COLO668 (cell line): ENCODE results near the gene PODXL2.

Source experiments
- DNase-seq: peaks from one replicate; lab custom pipeline; 2025; ENCODE audit not compliant: unreplicated experiment; lab: John Stamatoyannopoulos, UW

PODXL2 gene

GRCh38 chr3:127629467-127630403, 750 bp downstream of the PODXL2 start:
- peak; percentile 44 for DNase-seq

GRCh38 chr3:127630811-127631714, 2.1 kb downstream of the PODXL2 start:
- peak; percentile 38 for DNase-seq

DNA sequence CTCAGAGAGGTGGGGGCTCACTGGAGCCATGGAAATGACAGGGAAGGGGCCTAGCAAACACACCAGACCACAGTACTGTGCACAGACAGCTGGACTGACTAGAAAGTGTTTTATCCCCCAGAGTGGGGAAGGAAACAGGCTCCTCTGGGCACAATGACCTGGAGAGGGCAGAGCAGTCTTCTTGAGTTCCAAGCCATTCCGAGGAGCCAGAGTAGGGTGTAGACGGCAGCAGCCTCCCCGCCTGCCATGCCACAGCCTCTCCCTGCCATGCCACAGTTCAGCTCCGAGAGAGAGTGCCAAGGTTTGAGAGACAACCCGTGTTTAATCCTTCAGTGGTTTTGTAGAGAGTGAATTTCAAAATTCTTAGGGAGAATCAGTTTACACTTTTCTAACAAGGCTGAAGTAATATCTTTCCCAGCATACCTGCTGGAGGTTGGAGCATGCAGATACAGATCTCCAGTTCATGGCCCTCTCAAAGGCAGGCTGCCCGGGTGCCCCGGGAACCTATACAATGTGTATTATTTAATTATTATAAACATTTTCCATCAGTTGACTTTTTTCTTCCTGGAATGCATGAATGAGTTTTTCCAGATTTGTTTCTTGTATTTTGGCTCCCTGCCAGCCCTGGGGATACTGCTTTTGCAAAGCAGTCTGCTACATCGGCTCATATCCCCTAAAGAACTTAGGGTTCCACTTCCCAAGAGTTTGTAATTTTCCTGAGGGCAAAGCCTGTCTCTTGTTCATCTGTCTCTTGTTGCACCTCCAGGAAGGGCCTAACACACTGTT, 3.2 kb downstream of the PODXL2 start:
- DNase-seq, result no peak

- DNase-seq, result no peak
Observed at GRCh38 chr3:127634653-127635052, 5.7 kb downstream of the PODXL2 start.

- peak; percentile 1 for DNase-seq
Observed at GRCh38 chr3:127637546-127637945, 8.6 kb downstream of the PODXL2 start.

DNA sequence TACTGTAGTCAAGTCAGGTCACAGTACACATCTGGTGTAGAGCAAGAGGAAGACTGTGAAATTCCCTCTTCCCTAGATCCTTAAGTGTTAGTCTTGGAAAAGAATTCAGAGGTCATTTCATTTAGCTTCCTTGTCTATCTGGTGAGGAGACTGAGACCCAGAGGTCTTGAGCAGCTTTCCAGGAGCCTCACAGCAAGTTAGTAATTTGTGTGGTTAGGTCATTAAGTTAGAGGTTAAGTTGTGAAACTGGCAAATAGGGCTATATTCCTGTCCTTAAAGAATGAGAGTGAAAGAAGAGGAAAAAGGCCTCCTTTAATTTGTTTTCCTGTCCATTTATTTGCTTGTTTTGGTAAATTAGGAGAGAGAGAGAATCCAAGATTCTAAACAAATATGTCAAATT, 9.0 kb downstream of the PODXL2 start:
- no peak for DNase-seq

GRCh38 chr3:127639173-127640041, 10.4 kb downstream of the PODXL2 start:
- DNase-seq, result no peak

DNA sequence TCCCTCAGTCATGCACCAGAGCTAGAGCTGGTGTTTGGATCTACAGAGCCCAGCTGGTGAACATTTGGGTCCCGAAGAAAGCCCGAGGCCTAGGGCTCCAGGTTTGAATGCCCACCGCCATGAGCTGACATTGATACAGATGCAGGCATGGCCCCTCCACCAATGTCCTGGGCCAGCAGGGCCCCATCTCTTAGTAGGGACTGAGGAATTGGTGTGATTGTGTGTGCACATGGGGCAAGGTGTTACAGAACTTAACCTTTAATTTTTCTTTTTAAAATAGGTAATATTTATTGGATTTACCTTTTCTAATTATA, 11.0 kb downstream of the PODXL2 start:
- no peak for DNase-seq

DNA sequence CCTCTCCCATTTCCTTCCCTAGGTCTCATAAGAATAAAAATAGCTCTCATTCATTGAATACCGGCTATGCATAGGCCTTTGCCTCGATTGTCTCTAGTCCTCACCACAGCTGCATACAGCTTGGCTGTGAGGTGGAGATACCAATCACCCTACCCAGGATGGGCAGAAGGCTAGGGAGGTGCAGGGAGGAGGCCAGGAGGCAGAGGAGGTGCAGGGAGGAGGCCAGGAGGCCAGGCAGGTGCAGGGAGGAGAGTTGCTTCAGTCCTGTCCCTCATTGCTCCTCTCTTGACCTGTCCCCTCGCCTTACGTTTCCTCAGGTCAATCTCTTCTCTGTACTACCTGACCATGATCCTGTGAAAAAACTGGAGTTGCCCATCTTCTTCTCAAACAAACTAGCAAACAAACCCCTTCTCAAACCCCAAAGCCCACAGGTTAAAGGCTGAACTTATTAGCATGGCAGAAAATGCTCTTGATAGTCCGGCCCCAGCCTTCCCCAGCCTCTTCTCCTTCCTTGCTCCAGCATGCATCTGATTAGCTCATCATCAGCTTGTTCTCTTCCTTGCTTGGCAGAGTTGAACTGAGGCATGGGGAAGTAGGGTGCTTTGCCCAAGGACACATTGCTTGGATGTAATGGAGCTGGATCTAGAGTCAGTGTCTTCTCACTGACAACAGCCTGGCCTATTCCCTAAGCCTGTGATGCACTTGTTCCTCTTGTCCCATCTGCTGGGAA, 15.8 kb downstream of the PODXL2 start:
- no peak for DNase-seq

- no peak for DNase-seq
Observed at GRCh38 chr3:127645371-127646015, 16.5 kb downstream of the PODXL2 start.

DNA sequence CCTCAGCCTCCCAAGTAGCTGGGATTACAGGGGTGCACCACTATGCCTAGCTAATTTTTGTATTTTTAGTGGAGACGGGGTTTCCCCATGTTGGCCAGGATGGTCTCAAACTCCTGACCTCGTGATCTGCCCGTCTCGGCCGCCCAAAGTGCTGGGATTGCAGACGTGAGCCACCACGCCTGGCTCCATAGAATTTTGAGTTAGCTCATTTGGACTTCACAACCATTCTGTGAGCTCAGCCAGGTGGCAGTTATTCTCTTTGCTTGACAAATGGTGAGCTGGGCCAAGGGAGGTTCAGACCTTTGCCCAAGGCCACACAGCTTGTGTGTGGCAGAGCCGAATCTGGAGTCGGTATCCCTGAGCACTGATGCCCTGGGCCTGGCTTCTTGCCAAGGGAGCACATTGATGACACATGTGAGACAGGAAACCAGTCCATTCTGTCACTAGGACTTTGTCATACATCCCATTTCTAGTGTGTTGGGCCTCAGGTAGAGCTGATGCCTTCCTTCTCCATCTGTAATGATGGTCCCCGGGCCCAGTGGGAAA, 17.6 kb downstream of the PODXL2 start:
- DNase-seq, result peak; percentile 10

DNA sequence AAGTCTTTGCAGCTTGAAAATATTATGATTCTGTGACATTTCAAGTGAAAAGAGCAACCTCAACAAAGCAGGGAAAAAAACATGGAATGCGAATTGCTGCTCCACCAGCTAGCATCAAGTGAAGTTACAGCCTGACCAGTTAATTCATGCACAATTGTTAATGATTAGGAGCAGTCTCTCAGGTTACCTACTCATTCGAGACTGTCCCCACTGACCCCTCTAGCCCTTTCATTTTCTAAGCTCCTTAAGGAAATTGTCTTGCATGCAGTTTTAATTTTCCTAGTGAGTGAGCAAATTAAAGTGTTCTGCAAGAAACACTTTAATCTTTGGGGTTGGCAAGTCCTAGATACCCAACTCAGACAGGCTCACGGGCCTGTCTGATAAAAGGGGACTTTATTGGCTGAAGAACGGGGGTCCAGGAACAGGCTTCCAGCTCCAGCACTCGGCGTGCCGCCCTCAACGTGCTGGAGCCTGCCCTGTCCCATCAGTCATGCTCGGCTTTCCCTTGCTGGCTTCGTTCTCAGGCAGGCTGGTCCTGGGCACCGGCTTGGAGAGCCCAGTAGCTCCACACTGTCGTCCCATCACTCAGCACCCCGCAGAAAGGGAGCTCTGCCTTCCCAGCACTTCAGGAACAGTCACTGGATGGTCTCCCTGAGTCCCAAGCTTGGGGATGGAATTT, 18.3 kb downstream of the PODXL2 start:
- no peak for DNase-seq

- no peak for DNase-seq
Observed at GRCh38 chr3:127647845-127648204, 18.8 kb downstream of the PODXL2 start.

GRCh38 chr3:127650236-127650635, 21.3 kb downstream of the PODXL2 start:
- no peak for DNase-seq

GRCh38 chr3:127651516-127652172, 22.7 kb downstream of the PODXL2 start:
- DNase-seq, result no peak

GRCh38 chr3:127652246-127652995, 23.4 kb downstream of the PODXL2 start:
- DNase-seq, result peak; percentile 4

DNA sequence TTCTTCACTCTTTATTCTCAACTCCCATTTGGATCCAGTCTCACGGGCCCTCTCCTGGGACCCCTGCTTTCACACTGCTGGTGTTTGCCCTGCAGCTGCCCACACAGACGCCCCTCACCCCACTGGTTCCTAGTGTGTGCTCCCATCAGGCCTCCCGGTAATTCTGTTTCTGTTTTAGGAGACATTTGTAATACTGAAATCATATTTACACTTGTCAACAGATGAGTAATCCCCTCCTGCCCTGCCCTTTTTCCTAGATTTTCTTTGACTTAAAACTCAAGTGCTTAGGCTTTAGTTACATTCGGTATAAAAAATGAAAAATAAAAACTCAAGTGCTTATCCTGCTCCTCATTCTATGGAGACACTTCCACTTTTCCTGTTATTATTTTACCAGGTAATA, 25.4 kb downstream of the PODXL2 start:
- DNase-seq, result no peak
